Type B pancreatic cell (in vitro differentiated cells): Measurements from ENCODE around the gene KRT12. TPM values are rescaled to one million over a fixed set of nuclear protein-coding genes. Genes with fewer than 3 reads are reported as not detected.

Source experiments
- DNase-seq: peaks from one replicate; pipeline ENCODE4 v3.0.0; 2021; ENCODE audit warnings: mixed read lengths; ENCODE audit not compliant: unreplicated experiment; ENCODE audit errors: extremely low spot score
- H3K27ac Mint-ChIP-seq: 2 replicates; pipeline ENCODE4 v1.8.0; 2021; ENCODE audit warnings: mild to moderate bottlenecking, mixed read lengths
- H3K27me3 Mint-ChIP-seq: 2 replicates; pipeline ENCODE4 v1.8.0; 2021; ENCODE audit warnings: mixed read lengths
- H3K36me3 Mint-ChIP-seq: 2 replicates; pipeline ENCODE4 v1.8.0; 2021; ENCODE audit warnings: mixed read lengths
- H3K4me1 Mint-ChIP-seq: one replicate; pipeline ENCODE4 v1.8.0; 2021; ENCODE audit warnings: mixed read lengths; ENCODE audit not compliant: unreplicated experiment
- H3K4me3 Mint-ChIP-seq: 2 replicates; pipeline ENCODE4 v1.8.0; 2021; ENCODE audit warnings: mild to moderate bottlenecking, mixed read lengths
- H3K9me3 Mint-ChIP-seq: 2 replicates; pipeline ENCODE4 v1.8.0; 2021; ENCODE audit warnings: mixed read lengths
- CTCF ChIP-seq: fragments of 200-600 bp; sonication (generic); conservative IDR thresholded peaks from 2 replicates; pipeline ENCODE4 v1.5.0; 2021; ENCODE audit warnings: antibody characterized with exemption, mild to moderate bottlenecking
- total RNA-seq: library from RNA; stranded (reverse); gene quantifications from 2 replicates; pipeline ENCODE4 v1.2.1, GENCODE V29; 2021; ENCODE audit warnings: low replicate concordance

KRT12 gene
- total RNA-seq, 1 donor from 2014 or later = not detected

- no peaks in the 10 kb centered on the region for H3K9me3 Mint-ChIP-seq
- no peak overlapping the region for H3K27ac Mint-ChIP-seq
- H3K4me1 Mint-ChIP-seq = no peaks in the 10 kb centered on the region
- DNase-seq = no peak
- TF ChIP-seq CTCF = no peak
- no peak overlapping the region for H3K4me3 Mint-ChIP-seq
- peaks cover 20% of the 10 kb centered on the region for H3K36me3 Mint-ChIP-seq
- H3K27me3 Mint-ChIP-seq = peaks cover 51% of the 10 kb centered on the region
These were observed 54.4 kb downstream of the KRT12 start for GRCh38 chr17:40812639-40813038.

Other genes starting within 250 kb of the KRT12 start
- 134 and 171 TPM in 2 replicates for gene SMARCE1, start 219.4 kb downstream of the KRT12 start, total RNA-seq
- gene KRT222, start 202.0 kb downstream of the KRT12 start, total RNA-seq = 0.34 and 0.74 TPM in 2 replicates
- 0.43 TPM in 1 of 2 replicates, not detected in the other for gene KRT24, start 163.5 kb downstream of the KRT12 start, total RNA-seq
- not detected in 2 replicates for gene KRT25, start 111.9 kb downstream of the KRT12 start, total RNA-seq
- gene KRT26, start 95.0 kb downstream of the KRT12 start, total RNA-seq = not detected in 2 replicates
- gene KRT27, start 84.7 kb downstream of the KRT12 start, total RNA-seq = not detected in 2 replicates
- gene KRT28, start 67.3 kb downstream of the KRT12 start, total RNA-seq = 0.21 TPM in 1 of 2 replicates, not detected in the other
- 60.2 and 83.0 TPM in 2 replicates for gene KRT10, start 44.6 kb downstream of the KRT12 start, total RNA-seq
- 13.0 and 41.9 TPM in 2 replicates for gene KRT20, start 18.0 kb upstream of the KRT12 start, total RNA-seq
- 49.7 and 464 TPM in 2 replicates for gene KRT23, start 70.4 kb upstream of the KRT12 start, total RNA-seq
- 0.70 and 1.0 TPM in 2 replicates for gene KRT39, start 99.7 kb upstream of the KRT12 start, total RNA-seq
- gene KRT40, start 117.1 kb upstream of the KRT12 start, total RNA-seq = 2.3 and 5.5 TPM in 2 replicates
- gene KRTAP3-3, start 126.9 kb upstream of the KRT12 start, total RNA-seq = not detected in 2 replicates
- not detected in 2 replicates for gene KRTAP3-2, start 132.7 kb upstream of the KRT12 start, total RNA-seq
- 1.7 TPM in 1 of 2 replicates, not detected in the other for gene KRTAP3-1, start 141.9 kb upstream of the KRT12 start, total RNA-seq
- gene KRTAP1-5, start 160.0 kb upstream of the KRT12 start, total RNA-seq = not detected in 2 replicates
- not detected in 2 replicates for gene KRTAP1-4, start 163.0 kb upstream of the KRT12 start, total RNA-seq
- gene KRTAP1-3, start 167.7 kb upstream of the KRT12 start, total RNA-seq = not detected in 2 replicates
- gene KRTAP1-1, start 174.2 kb upstream of the KRT12 start, total RNA-seq = not detected in 2 replicates
- not detected in 2 replicates for gene KRTAP2-1, start 180.1 kb upstream of the KRT12 start, total RNA-seq
- gene KRTAP2-2, start 188.0 kb upstream of the KRT12 start, total RNA-seq = not detected in 2 replicates
- gene KRTAP2-3, start 192.9 kb upstream of the KRT12 start, total RNA-seq = 0.98 TPM in 1 of 2 replicates, not detected in the other
- gene KRTAP2-4, start 198.7 kb upstream of the KRT12 start, total RNA-seq = not detected in 2 replicates
- gene KRTAP4-7, start 216.9 kb upstream of the KRT12 start, total RNA-seq = not detected in 2 replicates
- gene KRTAP4-8, start 230.9 kb upstream of the KRT12 start, total RNA-seq = not detected in 2 replicates
- not detected in 2 replicates for gene KRTAP4-16, start 235.0 kb upstream of the KRT12 start, total RNA-seq
- gene KRTAP4-9, start 238.2 kb upstream of the KRT12 start, total RNA-seq = not detected in 2 replicates